SKM-1 (cell line): ENCODE results near the gene DHRSX.
"Not testable (repeated sequence)": the region's sequence is repeated elsewhere in the genome, so short reads cannot be mapped to it uniquely, and the experiment has no call there.

Experiments
- DNase-seq: peaks from one replicate; lab custom pipeline; 2025; ENCODE audit not compliant: unreplicated experiment; lab: John Stamatoyannopoulos, UW

DHRSX gene

GRCh38 chrX:2266445-2267349 is 234.1 kb downstream of the DHRSX start:
- no peak for DNase-seq

- DNase-seq, result not testable (repeated sequence)
Observed at GRCh38 chrX:2265658-2266444, 234.9 kb downstream of the DHRSX start.

GRCh38 chrX:2264179-2265030 is 236.4 kb downstream of the DHRSX start:
- no peak for DNase-seq

DNA sequence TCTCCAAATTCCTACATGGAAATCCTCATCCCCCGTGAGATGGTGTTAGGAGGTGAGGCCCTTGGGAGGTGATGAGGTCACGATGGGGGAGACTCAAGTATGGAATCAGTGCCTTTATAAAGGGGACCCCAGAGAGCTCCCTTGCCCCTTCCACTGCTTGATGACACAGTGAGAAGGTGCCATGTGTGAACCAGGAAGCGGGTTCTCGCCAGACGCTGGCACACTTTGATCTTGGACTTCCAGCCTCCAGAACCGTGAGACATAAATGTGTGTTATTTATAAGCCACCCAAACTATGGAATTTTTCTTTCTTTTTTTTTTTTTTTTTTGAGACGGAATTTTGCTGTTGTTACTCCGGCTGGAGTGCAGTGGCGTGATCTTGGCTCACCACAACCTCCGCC is 237.6 kb downstream of the DHRSX start:
- no peak for DNase-seq

DNA sequence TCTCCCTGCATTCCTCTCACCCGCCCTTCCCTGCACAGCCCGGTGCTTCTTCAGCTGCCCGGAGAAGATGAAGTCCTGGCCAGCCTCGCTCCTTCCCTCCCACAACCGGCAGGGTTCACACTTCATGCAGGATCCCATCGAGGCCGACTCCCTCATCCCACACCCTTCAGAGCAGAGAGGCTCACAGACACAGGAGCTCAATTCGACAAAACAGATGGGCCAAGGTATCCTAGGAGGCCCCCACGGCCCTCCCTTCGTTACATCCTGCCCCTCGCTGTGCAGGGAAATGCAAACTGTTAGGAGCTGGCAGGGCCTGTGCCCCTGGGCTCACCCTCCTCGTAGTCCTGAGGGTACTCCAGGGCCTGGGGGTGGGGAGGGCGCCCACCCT is 238.1 kb downstream of the DHRSX start:
- no peak for DNase-seq

GRCh38 chrX:2261831-2262667 is 238.7 kb downstream of the DHRSX start:
- no peak for DNase-seq

- DNase-seq, result no peak
Observed at GRCh38 chrX:2252331-2253065, 248.3 kb downstream of the DHRSX start.

- no peak for DNase-seq
Observed at GRCh38 chrX:2251211-2251610, 249.6 kb downstream of the DHRSX start.

GRCh38 chrX:2243913-2244460 is 256.8 kb downstream of the DHRSX start:
- no peak for DNase-seq

GRCh38 chrX:2242980-2243379 is 257.8 kb downstream of the DHRSX start:
- no peak for DNase-seq

- no peak for DNase-seq
Observed at GRCh38 chrX:2242326-2242725, 258.4 kb downstream of the DHRSX start.

- DNase-seq, result not testable (repeated sequence)
Observed at GRCh38 chrX:2241496-2241895, 259.3 kb downstream of the DHRSX start.

DNA sequence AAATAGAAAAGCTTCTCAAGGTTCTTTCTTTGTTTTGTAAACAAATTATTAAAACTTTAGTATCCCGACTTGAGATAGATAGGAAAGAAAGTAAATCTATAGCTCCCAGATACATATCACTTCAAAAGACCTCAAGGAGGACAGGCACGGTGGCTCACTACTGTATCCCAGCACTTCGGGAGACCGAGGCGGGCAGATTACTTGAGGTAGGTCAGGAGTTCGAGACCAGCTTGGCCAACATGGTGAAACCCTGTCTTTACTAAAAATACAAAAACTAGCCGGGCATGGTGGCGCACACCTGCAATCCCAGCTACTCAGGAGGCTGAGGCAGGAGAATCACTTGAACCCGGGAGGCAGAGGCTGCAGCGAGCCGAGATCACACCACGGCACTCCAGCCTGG is 260.0 kb downstream of the DHRSX start:
- DNase-seq, result not testable (repeated sequence)

DNA sequence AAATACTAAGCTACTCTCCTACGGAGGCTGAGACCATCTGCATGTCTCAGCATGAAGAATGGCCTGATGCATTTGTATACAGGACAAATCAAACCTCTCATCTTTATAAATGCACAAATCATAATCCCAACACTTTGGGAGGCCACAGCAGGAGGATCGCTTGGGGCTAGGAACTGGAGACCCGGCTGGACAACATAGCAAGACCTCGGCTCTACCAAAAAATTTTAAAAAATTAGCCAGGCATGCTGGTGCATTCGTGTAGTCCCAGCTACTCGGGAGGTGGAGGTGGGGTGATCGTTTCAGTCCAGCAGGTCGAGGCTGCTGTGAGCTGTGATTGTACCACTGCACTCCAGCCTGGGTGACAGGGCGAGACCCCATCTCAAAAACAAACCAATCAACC is 262.8 kb downstream of the DHRSX start:
- no peak for DNase-seq

DNA sequence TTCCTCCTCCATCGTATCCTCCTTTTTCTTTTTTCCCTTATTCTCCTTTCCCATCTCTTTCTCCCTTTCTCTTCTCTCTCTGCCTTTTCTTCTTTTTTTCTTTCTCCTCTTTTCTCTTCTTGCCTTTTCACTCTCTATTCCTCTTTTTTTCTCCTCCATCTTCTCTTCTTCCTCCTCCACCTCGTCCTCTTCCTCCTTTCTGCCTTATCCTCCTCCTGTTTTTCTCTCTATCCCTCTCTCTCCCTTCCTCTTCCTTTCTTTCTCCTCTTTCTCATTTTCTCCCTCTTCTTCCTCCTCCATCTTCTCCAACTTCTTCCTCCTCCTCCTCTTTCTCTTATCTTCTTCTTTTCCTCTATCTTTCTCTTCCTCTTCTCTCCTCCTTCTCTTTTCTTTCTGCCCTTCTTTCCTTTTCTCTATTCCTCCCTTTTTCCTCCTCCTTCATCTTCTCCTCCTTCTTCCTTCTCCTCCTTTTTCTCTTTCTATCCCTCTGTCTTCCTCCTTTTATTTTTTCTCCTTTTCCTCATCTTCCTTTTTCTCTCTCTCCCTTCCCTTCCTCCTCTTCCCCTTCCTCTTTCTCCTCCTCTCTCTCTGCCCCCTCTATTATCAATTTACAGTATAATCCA is 269.1 kb downstream of the DHRSX start:
- no peak for DNase-seq

DNA sequence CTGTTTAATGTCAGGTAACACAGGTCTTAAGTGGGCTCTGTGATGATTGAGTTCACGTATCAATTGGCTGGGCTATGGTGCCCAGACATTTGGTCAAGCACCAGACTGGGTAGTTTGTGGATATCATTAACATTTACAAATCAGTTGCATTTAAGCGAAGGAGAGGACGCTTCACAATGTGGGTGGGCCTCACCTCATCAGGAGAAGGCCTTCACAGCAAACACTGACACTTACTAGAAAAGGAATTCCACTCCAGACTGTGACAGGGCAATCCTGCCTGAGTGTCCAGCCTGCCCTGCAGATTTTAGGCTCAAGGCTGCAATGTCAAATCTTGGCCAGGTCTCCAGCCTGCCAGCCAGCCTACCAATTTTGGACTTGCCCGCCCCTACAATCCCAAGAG is 270.3 kb downstream of the DHRSX start:
- no peak for DNase-seq

GRCh38 chrX:2228536-2228935 is 272.2 kb downstream of the DHRSX start:
- no peak for DNase-seq

- no peak for DNase-seq
Observed at GRCh38 chrX:2226906-2227656, 273.7 kb downstream of the DHRSX start.
